Esophagus muscularis mucosa (tissue), 4 donors: ENCODE results near the gene G2E3. TPM values are rescaled to one million over a fixed set of nuclear protein-coding genes. Genes with fewer than 3 reads are reported as not detected.

Experiments
- DNase-seq: peaks from one replicate; pipeline ENCODE4 v3.0.0-alpha.2; 2017; ENCODE audit errors: extremely low spot score
- H3K27ac ChIP-seq, 4 donors: fragments of 200-600 bp; sonication (generic); replicated peaks in 1 of 4; 1 replicate in 3 of 4; 2 replicates in 1 of 4; pipeline ENCODE4 v1.5.1; 2016 to 2019; ENCODE audit warnings: mild to moderate bottlenecking in 1 of 4
- H3K27me3 ChIP-seq, 4 donors: fragments of 200-600 bp; sonication (generic); one replicate each; pipeline versions ENCODE4 v1.5.1 to v1.6.0; 2016 to 2019
- H3K36me3 ChIP-seq, 4 donors: fragments of 200-600 bp; sonication (generic); one replicate each; pipeline ENCODE4 v1.5.1; 2016 to 2019
- H3K4me1 ChIP-seq, 4 donors: fragments of 200-600 bp; sonication (generic); one replicate each; pipeline ENCODE4 v1.5.1; 2016 to 2019
- H3K4me3 ChIP-seq, 4 donors: fragments of 200-600 bp; sonication (generic); 1 replicate in 2 of 4; 2 replicates in 2 of 4; pipeline ENCODE4 v1.5.1; 2016 to 2019; ENCODE audit warnings: mild to moderate bottlenecking in 4 of 4, moderate library complexity in 1 of 4
- H3K9me3 ChIP-seq, 4 donors: fragments of 200-600 bp; sonication (generic); 1 replicate in 3 of 4; 2 replicates in 1 of 4; pipeline ENCODE4 v1.5.1; 2016 to 2019
- EP300 ChIP-seq: sonication (generic); formaldehyde crosslinking; IDR thresholded peaks from one replicate; pipeline ENCODE4 v1.6.1; 2017; ENCODE audit warnings: antibody characterized with exemption
- POLR2A ChIP-seq: fragments of 450-650 bp; IDR thresholded peaks from one replicate; pipeline ENCODE4 v1.6.1; 2017; ENCODE audit warnings: antibody characterized with exemption, moderate library complexity, mild to moderate bottlenecking, low read depth
- POLR2AphosphoS5 ChIP-seq, 2 donors: sonication (generic); formaldehyde crosslinking; IDR thresholded peaks; one replicate each; pipeline ENCODE4 v1.6.1; 2017; ENCODE audit warnings: antibody characterized with exemption in 2 of 2
- WGBS: methylation state at CpG from one replicate; pipeline ENCODE4 v1.1.5; 2018; 5-methylcytosine and 5-hydroxymethylcytosine counted together
- intact Hi-C: fragments of 100-400 bp; cut with DNase I; formaldehyde crosslinking; loops from one replicate; pipeline ENCODE4 v1.15.1; 2023
- total RNA-seq, 4 donors: library from RNA; depleted of rRNA; stranded (reverse); fragments of >200 nt; gene quantifications; one replicate each; pipeline versions ENCODE4 v1.1.0 to v1.2.1, GENCODE V29; 2016
- TF ChIP-seq, protein P1 (sequence below), 3 experiments: fragments of 200-600 bp in 2 of 3; fragments of 450-650 bp in 1 of 3; sonication (generic) in 2 of 3; IDR thresholded peaks; one replicate each; pipeline ENCODE4 v1.5.1; 2017 to 2019; ENCODE audit warnings: antibody characterized with exemption in 3 of 3, mild to moderate bottlenecking in 2 of 3, moderate library complexity in 1 of 3

The G2E3 gene
- total RNA-seq, 4 donors from 2014 or later, result 6.7 to 10.0 (median 8.9) TPM

DNA sequence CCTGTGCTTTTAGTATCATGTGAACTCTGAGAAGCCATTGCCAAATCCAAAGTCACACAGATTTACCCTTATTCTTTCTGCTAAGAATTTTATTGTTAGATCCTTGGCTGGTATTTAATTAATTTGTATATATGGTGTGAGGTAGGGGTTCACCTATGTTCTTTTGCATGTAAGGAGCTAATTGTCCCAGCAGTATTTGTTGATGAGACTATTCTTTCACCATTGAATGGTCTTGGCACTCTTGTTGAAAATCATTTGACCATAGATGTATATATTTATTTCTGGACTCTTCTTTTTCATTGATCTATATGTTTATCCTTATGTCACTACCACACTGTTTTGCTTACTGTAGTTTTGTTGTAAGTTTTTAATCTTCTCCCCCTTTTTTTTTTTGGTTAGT is 26.2 kb downstream of the G2E3 start:
- no peak for TF ChIP-seq POLR2A
- TF ChIP-seq, protein P1, sequence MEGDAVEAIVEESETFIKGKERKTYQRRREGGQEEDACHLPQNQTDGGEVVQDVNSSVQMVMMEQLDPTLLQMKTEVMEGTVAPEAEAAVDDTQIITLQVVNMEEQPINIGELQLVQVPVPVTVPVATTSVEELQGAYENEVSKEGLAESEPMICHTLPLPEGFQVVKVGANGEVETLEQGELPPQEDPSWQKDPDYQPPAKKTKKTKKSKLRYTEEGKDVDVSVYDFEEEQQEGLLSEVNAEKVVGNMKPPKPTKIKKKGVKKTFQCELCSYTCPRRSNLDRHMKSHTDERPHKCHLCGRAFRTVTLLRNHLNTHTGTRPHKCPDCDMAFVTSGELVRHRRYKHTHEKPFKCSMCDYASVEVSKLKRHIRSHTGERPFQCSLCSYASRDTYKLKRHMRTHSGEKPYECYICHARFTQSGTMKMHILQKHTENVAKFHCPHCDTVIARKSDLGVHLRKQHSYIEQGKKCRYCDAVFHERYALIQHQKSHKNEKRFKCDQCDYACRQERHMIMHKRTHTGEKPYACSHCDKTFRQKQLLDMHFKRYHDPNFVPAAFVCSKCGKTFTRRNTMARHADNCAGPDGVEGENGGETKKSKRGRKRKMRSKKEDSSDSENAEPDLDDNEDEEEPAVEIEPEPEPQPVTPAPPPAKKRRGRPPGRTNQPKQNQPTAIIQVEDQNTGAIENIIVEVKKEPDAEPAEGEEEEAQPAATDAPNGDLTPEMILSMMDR (IDR thresholded peaks at IDR 0.05), result no peak
- no peak for TF ChIP-seq EP300
- TF ChIP-seq POLR2AphosphoS5 (IDR thresholded peaks at IDR 0.05), result no peak
- no peaks in the 10 kb centered on the region for H3K9me3 ChIP-seq
- no peak overlapping the region for H3K4me3 ChIP-seq
- no peak for DNase-seq
- intact Hi-C loops, result no loop called here
- H3K4me1 ChIP-seq, result peaks cover 0 to 5% (median 0%) of the 10 kb centered on the region in 4 donors
- H3K36me3 ChIP-seq, result peaks cover 0 to 11% (median 5%) of the 10 kb centered on the region in 4 donors
- H3K27ac ChIP-seq, result no peak overlapping the region
- H3K27me3 ChIP-seq, result no peaks in the 10 kb centered on the region

DNA sequence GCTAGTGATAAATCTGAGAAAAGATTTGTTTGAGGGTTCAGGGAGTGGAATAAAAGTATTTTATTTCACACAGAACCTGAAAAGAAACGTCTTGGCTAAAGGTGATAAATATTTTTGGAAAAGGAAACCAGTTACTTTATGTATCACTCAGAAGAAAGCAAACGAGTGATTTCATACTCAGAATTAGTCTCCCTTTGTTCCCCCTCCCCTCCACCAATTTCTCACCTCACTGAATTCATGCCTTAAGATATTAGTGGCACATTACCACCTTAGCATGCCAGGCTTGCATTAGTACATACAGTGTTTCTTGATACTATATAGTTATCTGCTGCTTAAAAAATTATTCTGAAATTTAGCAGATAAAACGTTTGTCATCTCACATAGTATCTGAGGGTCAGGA is 28.2 kb downstream of the G2E3 start:
- DNase-seq, result no peak

DNA sequence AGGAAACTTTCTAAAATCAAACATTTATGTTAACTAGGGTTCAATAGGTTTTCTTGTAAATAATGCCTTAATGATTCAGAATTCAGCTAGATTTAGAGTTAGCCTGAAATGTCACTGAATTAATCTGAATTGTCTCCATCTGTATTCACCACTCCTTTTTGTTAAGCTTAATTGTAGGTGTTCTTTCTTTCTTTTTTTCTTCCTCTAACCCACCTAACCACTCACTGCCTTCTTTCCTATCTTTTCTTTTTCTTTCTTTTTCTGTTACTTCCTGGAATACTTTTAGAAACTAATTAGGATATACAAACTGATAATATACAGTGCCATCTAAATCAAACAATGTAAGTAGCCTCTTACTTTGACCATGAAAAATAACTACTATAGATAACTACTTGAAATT is 29.9 kb downstream of the G2E3 start:
- H3K9me3 ChIP-seq, result no peaks in the 10 kb centered on the region

More for the DNA sequence above, 28.2 kb downstream of the G2E3 start:
- H3K4me1 ChIP-seq, result peaks cover 0 to 5% (median 0%) of the 10 kb centered on the region in 4 donors
- H3K9me3 ChIP-seq, result no peaks in the 10 kb centered on the region
- H3K27ac ChIP-seq, result no peak overlapping the region
- H3K4me3 ChIP-seq, result no peak overlapping the region
- H3K36me3 ChIP-seq, result peaks cover 0 to 25% (median 11%) of the 10 kb centered on the region in 4 donors
- no peaks in the 10 kb centered on the region for H3K27me3 ChIP-seq
- WGBS, result 67% methylated on average over 3 of the region's 3 CpGs
- intact Hi-C loops, result no loop called here
- TF ChIP-seq, protein P1 (IDR thresholded peaks at IDR 0.05), result no peak
- no peak for TF ChIP-seq POLR2AphosphoS5 (IDR thresholded peaks at IDR 0.05)
- no peak for TF ChIP-seq EP300
- TF ChIP-seq POLR2A, result no peak

DNA sequence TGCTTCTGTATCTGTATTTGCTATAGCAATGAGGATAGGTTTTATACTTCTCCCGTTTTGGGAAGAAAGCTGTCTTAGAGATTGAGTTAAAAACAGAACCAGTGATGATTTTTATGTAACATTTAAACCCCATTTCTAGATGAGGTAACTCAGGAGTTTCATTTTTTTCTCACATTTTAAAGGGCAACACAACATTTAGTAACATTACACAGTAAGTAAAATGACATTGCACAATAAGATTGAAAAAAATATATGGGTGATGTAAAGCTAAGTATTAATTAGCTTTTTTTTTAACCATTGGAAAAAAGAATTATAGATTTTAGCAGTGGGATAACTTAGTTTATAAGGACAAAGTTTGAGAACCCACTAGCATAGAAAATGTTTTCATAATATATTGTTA is 38.0 kb downstream of the G2E3 start:
- intact Hi-C loops, result no loop called here
- DNase-seq, result no peak
- TF ChIP-seq POLR2A (no peak), EP300 (no peak), POLR2AphosphoS5 (IDR thresholded peaks at IDR 0.05) (no peak)
- TF ChIP-seq, protein P1 (IDR thresholded peaks at IDR 0.05), result no peak
- Histone ChIP-seq H3K27me3 (no peaks in the 10 kb centered on the region), H3K4me3 (no peak overlapping the region), H3K36me3 (peaks cover 7 to 56% (median 34%) of the 10 kb centered on the region in 4 donors), H3K27ac (no peak overlapping the region), H3K9me3 (no peaks in the 10 kb centered on the region), H3K4me1 (no peaks in the 10 kb centered on the region)
- 40% methylated on average over 1 of the region's 1 CpG for WGBS

More for the DNA sequence above, 29.9 kb downstream of the G2E3 start:
- Histone ChIP-seq H3K36me3 (peaks cover 0 to 40% (median 11%) of the 10 kb centered on the region in 4 donors), H3K4me3 (no peak overlapping the region), H3K27ac (no peak overlapping the region), H3K27me3 (no peaks in the 10 kb centered on the region), H3K4me1 (peaks cover 0 to 5% (median 0%) of the 10 kb centered on the region in 4 donors)
- intact Hi-C loops, result no loop called here
- DNase-seq, result no peak
- TF ChIP-seq, protein P1 (IDR thresholded peaks at IDR 0.05), result no peak
- no peak for TF ChIP-seq POLR2A
- no peak for TF ChIP-seq POLR2AphosphoS5 (IDR thresholded peaks at IDR 0.05)
- no peak for TF ChIP-seq EP300

DNA sequence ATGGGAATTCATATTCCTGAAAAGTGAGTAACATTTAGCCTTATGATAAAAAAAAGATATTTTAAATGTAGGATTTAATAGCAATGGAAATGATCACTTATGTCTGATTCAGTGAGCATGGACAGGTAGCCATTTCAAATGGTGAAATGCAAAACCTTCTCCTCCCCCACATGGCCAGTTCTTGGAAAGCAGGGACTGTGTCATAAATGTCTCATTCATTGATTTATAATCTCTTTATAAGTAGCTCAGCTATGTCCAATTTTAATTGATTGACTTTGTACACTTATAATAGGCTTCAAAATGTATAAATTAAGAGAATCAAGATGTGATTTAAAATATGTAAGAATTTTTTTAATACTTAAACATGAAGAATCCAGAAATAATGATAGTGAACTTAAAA is 38.5 kb downstream of the G2E3 start:
- Histone ChIP-seq H3K4me1 (no peaks in the 10 kb centered on the region), H3K36me3 (peaks cover 12 to 57% (median 36%) of the 10 kb centered on the region in 4 donors), H3K27ac (no peak overlapping the region), H3K27me3 (no peaks in the 10 kb centered on the region), H3K9me3 (no peaks in the 10 kb centered on the region), H3K4me3 (no peak overlapping the region)
- DNase-seq, result no peak
- intact Hi-C loops, result no loop called here
- TF ChIP-seq POLR2AphosphoS5 (IDR thresholded peaks at IDR 0.05) (no peak), POLR2A (no peak)
- TF ChIP-seq, protein P1 (IDR thresholded peaks at IDR 0.05), result no peak
